Fibroblast of skin of left biceps (primary cell): Measurements from ENCODE around the gene WLS.
A peak's percentile ranks its signal among the peaks of the same experiment; 100 is the strongest.
"Not testable (repeated sequence)": the region's sequence is repeated elsewhere in the genome, so short reads cannot be mapped to it uniquely, and the experiment has no call there.

Experiments
- DNase-seq, 2 experiments: peaks; one replicate each; pipeline ENCODE4 v3.0.0-alpha.2; 2013; ENCODE audit warnings: low read depth in 2 of 2

The WLS gene

GRCh38 chr1:68166348-68166747 lies 66.0 kb downstream of the WLS start:
- DNase-seq, result no peak

GRCh38 chr1:68165665-68166064 lies 66.7 kb downstream of the WLS start:
- no peak for DNase-seq

GRCh38 chr1:68164918-68165317 lies 67.4 kb downstream of the WLS start:
- no peak for DNase-seq

- no peak for DNase-seq
These were observed 69.1 kb downstream of the WLS start for GRCh38 chr1:68163220-68163619.

- DNase-seq, result no peak
These were observed 69.6 kb downstream of the WLS start for GRCh38 chr1:68162761-68163160.

GRCh38 chr1:68161672-68162071 lies 70.7 kb downstream of the WLS start:
- DNase-seq, result not testable (repeated sequence)

GRCh38 chr1:68160935-68161334 lies 71.4 kb downstream of the WLS start:
- DNase-seq, result not testable (repeated sequence)

GRCh38 chr1:68160021-68160420 lies 72.3 kb downstream of the WLS start:
- DNase-seq, result no peak

- DNase-seq, result no peak
These were observed 73.5 kb downstream of the WLS start for GRCh38 chr1:68158837-68159236.

GRCh38 chr1:68157416-68157815 lies 74.9 kb downstream of the WLS start:
- no peak for DNase-seq

GRCh38 chr1:68151690-68152089 lies 80.6 kb downstream of the WLS start:
- DNase-seq, result no peak

- no peak for DNase-seq
These were observed 82.4 kb downstream of the WLS start for GRCh38 chr1:68149907-68150306.

GRCh38 chr1:68149110-68149798 lies 83.1 kb downstream of the WLS start:
- DNase-seq, result no peak

- no peak for DNase-seq
These were observed 83.7 kb downstream of the WLS start for GRCh38 chr1:68148631-68149030.

GRCh38 chr1:68147534-68148171 lies 84.7 kb downstream of the WLS start:
- no peak for DNase-seq

GRCh38 chr1:68145418-68146126 lies 86.8 kb downstream of the WLS start:
- no peak for DNase-seq

GRCh38 chr1:68144856-68145255 lies 87.5 kb downstream of the WLS start:
- no peak for DNase-seq

GRCh38 chr1:68143633-68144032 lies 88.7 kb downstream of the WLS start:
- no peak for DNase-seq

GRCh38 chr1:68142461-68142860 lies 89.9 kb downstream of the WLS start:
- DNase-seq, result no peak

GRCh38 chr1:68142036-68142435 lies 90.3 kb downstream of the WLS start:
- no peak for DNase-seq

GRCh38 chr1:68141071-68142021 lies 91.0 kb downstream of the WLS start:
- DNase-seq, result peak in 1 of 2 experiments; percentile 5

GRCh38 chr1:68140536-68140935 lies 91.8 kb downstream of the WLS start:
- DNase-seq, result no peak
